ENCODE measurements around the gene TDRD3. TPM values are rescaled to one million over a fixed set of nuclear protein-coding genes. Genes with fewer than 3 reads are reported as not detected.
A peak's percentile ranks its signal among the peaks of the same experiment; 100 is the strongest.
"Not testable (repeated sequence)": the region's sequence is repeated elsewhere in the genome, so short reads cannot be mapped to it uniquely, and the experiment has no call there.

The TDRD3 gene
- polyA plus RNA-seq, 1 experiment: 3.9 TPM

DNA sequence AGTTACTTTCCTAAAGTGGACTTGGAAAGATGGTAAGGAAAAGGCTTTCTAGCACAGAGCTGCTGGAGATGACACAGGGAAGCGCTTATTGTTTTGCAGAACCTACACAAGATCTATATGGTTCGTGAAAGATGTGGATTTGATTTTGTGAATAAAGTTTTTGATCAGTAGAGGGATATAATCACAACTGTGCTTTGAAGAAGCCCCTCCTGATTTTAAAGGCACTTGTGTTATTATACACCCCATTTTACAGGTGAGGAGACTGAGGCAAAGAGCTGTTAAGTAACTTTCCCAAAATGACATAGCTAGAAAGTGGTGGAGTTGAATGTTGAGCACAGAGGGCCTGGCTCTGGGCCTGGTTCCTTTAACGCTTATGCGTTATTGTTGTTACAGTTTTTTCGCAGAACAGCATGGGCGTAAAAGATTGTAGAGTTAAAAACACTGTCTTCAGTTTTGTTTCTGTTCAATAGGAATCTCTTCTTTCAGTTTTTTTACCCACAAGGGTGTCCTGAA lies 1.4 kb downstream of the TDRD3 start:
- ChIA-PET POLR2A (no interaction called here), CTCF (interaction anchor here (0.6 kb wide), 1 partner anchor 68 kb away, joined by 6 read pairs; no protein-coding TSS in a partner anchor)

DNA sequence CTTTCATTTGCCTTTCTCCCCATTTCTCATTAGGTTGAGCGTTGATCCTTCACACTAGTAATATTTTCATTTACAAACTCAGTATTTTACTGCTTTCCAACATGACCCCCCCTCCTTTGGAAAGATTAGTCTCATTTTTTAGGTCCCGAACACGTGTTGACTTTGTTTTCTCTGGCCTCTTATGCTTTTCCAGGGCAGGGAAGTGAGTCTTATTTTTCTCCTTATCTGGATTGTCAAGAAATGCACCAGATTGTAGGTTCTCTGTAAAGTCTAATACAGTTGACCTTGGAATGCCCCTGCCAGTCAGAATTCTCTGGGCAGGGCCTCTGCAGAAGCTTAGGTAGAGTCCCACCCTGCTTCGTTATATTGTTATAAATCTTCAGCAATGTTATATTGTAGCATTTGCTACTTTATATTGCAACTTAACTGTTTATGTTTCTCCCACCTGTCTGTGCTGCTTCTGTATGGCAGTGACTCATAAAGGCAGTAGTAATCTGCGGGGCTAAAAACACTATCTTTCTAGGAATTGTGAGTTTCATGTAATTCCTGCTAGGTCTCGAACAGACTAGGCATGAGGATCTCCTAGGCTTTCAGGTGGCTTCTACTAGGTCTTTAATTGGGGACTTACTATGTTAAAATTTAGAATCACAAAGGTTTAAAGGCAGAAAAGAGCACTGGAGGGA lies 2.0 kb downstream of the TDRD3 start:
- Histone ChIP-seq H3K27me3 (ENCODE audit: control insufficient read depth, insufficient read depth, low read length) (no peaks in the 10 kb centered on the region), H3K4me3 (ENCODE audit: low read depth, low read length) (peak overlapping the region; percentile 51), H3K36me3 (ENCODE audit: control insufficient read depth, insufficient read depth, low read length) (no peaks in the 10 kb centered on the region)
- DNase-seq (ENCODE audit: low read depth): no peak
- POLR2A ChIA-PET: no interaction called here
- TF ChIP-seq, protein P1, sequence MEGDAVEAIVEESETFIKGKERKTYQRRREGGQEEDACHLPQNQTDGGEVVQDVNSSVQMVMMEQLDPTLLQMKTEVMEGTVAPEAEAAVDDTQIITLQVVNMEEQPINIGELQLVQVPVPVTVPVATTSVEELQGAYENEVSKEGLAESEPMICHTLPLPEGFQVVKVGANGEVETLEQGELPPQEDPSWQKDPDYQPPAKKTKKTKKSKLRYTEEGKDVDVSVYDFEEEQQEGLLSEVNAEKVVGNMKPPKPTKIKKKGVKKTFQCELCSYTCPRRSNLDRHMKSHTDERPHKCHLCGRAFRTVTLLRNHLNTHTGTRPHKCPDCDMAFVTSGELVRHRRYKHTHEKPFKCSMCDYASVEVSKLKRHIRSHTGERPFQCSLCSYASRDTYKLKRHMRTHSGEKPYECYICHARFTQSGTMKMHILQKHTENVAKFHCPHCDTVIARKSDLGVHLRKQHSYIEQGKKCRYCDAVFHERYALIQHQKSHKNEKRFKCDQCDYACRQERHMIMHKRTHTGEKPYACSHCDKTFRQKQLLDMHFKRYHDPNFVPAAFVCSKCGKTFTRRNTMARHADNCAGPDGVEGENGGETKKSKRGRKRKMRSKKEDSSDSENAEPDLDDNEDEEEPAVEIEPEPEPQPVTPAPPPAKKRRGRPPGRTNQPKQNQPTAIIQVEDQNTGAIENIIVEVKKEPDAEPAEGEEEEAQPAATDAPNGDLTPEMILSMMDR (IDR thresholded peaks at IDR 0.05; ENCODE audit: insufficient read depth, low read depth, low read length): no peak
- CTCF ChIA-PET: interaction anchor here (1.2 kb wide), 1 partner anchor 12 kb away, joined by 4 read pairs; no protein-coding TSS in a partner anchor

More for the DNA sequence above, 1.4 kb downstream of the TDRD3 start:
- H3K27me3 ChIP-seq (ENCODE audit: control insufficient read depth, insufficient read depth, low read length): no peaks in the 10 kb centered on the region
- no peak for DNase-seq (ENCODE audit: low read depth)
- no peaks in the 10 kb centered on the region for H3K36me3 ChIP-seq (ENCODE audit: control insufficient read depth, insufficient read depth, low read length)
- peak overlapping the region; percentile 51 for H3K4me3 ChIP-seq (ENCODE audit: low read depth, low read length)
- TF ChIP-seq, protein P1 (IDR thresholded peaks at IDR 0.05; ENCODE audit: insufficient read depth, low read depth, low read length): no peak

DNA sequence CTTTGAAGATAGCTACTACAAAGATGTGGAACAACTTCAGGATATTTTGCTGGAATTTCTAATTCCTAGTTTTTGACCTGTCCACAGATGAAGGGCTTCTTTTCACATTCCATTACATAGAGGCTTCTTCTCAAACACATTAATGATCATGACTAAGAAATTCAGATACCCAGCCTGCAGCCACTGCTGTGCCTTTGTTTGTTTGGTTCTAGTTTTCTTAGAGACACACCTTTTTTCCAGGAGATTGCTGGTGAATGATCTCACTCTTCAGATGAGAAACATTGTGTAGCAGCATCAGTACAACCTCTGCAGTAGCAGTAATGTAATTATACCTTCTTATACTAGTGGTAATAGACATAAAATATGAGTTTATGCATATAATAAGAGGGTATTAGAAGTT lies 5.0 kb downstream of the TDRD3 start:
- Histone ChIP-seq H3K27me3 (ENCODE audit: control insufficient read depth, insufficient read depth, low read length) (no peaks in the 10 kb centered on the region), H3K36me3 (ENCODE audit: control insufficient read depth, insufficient read depth, low read length) (no peaks in the 10 kb centered on the region), H3K4me3 (ENCODE audit: low read depth, low read length) (no peak overlapping the region)
- POLR2A ChIA-PET: no interaction called here
- no peak for DNase-seq (ENCODE audit: low read depth)
- TF ChIP-seq, protein P1 (IDR thresholded peaks at IDR 0.05; ENCODE audit: insufficient read depth, low read depth, low read length): no peak
- CTCF ChIA-PET: no interaction called here

DNA sequence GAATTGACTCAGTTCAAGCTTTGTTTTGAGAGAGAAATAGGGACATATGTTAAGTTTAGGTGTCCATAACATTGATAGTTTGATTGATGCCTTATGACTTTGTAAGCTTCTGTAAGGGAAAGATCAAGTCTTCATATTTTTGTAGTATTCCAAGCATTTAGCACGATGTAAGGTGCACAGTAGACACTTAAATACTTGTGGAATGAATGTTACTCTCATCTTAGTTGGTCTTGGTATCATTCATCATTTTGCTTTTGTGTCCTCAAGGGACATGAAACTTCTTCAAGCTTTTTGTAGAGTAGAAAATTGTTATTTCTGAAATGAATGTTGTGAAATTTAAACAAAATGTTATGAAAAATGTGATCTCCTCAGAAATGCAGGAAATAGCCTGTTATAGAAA lies 10.1 kb downstream of the TDRD3 start:
- CTCF ChIA-PET: interaction anchor here (0.5 kb wide), 1 partner anchor 17 kb away, joined by 3 read pairs; no protein-coding TSS in a partner anchor
- Histone ChIP-seq H3K27me3 (ENCODE audit: control insufficient read depth, insufficient read depth, low read length) (no peaks in the 10 kb centered on the region), H3K4me3 (ENCODE audit: low read depth, low read length) (no peak overlapping the region), H3K36me3 (ENCODE audit: control insufficient read depth, insufficient read depth, low read length) (no peaks in the 10 kb centered on the region)
- POLR2A ChIA-PET: no interaction called here
- no peak for DNase-seq (ENCODE audit: low read depth)
- TF ChIP-seq, protein P1 (IDR thresholded peaks at IDR 0.05; ENCODE audit: insufficient read depth, low read depth, low read length): no peak

DNA sequence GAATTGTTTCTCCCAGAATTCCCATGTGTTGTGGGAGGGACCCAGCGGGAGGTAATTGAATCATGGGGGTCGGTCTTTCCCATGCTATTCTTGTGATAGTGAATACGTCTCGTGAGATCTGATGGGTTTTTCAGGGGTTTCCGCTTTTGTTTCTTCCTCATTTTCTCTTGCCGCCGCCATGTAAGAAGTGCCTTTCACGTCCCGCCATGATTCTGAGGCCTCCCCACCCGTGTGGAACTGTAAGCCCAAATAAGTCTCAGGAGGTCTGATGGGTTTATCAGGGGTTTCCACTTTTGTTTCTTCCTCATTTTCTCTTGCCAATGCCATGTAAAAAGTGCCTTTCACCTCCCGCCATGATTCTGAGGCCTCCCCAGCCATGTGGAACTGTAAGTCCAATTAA lies 10.8 kb downstream of the TDRD3 start:
- CTCF ChIA-PET: interaction anchor here (1.8 kb wide), 1 partner anchor 11 kb away, joined by 6 read pairs; the partner anchor contains the start of gene TDRD3
- H3K4me3 ChIP-seq (ENCODE audit: low read depth, low read length); POLR2A ChIA-PET: not testable (repeated sequence)

DNA sequence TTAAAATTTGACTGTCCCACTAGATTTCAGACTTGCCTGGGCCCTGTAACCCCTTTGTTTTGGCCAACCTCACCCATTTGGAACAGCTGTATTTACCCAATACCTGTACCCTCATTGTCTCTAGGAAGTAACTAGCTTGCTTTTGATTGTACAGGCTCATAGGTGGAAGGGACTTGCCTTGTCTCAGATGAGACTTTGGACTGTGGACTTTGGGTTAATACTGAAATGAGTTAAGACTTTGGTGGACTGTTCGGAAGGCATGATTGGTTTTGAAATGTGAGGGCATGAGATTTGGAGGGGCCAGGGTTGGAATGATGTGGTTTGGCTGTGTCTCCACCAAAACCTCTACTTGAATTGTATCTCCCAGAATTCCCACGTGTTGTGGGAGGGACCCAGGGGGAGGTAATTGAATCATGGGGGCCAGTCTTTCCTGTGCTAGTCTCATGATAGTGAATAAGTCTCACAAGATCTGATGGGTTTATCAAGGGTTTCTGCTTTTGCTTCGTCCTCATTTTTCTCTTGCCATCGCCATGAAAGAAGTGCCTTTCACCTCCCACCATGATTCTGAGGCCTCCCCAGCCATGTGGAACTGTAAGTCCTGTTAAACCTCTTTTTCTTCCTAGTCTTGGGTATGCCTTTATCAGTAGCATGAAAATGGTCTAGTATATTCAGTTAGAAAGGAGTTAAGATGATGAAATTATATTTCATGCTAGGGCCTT lies 12.7 kb downstream of the TDRD3 start:
- H3K36me3 ChIP-seq (ENCODE audit: control insufficient read depth, insufficient read depth, low read length); POLR2A ChIA-PET; H3K27me3 ChIP-seq (ENCODE audit: control insufficient read depth, insufficient read depth, low read length); H3K4me3 ChIP-seq (ENCODE audit: low read depth, low read length); DNase-seq (ENCODE audit: low read depth): not testable (repeated sequence)
- CTCF ChIA-PET: interaction anchor here (0.5 to 0.9 kb wide), 2 partner anchors 11 to 1489 kb away, joined by 3 to 4 read pairs; no protein-coding TSS in a partner anchor

More for the DNA sequence above, 10.8 kb downstream of the TDRD3 start:
- H3K36me3 ChIP-seq (ENCODE audit: control insufficient read depth, insufficient read depth, low read length); DNase-seq (ENCODE audit: low read depth); H3K27me3 ChIP-seq (ENCODE audit: control insufficient read depth, insufficient read depth, low read length): not testable (repeated sequence)

All from BJ (cell line).